ENCODE results near the gene PDPK1.
"Not testable (repeated sequence)": the region's sequence is repeated elsewhere in the genome, so short reads cannot be mapped to it uniquely, and the experiment has no call there.

Gene PDPK1

DNA sequence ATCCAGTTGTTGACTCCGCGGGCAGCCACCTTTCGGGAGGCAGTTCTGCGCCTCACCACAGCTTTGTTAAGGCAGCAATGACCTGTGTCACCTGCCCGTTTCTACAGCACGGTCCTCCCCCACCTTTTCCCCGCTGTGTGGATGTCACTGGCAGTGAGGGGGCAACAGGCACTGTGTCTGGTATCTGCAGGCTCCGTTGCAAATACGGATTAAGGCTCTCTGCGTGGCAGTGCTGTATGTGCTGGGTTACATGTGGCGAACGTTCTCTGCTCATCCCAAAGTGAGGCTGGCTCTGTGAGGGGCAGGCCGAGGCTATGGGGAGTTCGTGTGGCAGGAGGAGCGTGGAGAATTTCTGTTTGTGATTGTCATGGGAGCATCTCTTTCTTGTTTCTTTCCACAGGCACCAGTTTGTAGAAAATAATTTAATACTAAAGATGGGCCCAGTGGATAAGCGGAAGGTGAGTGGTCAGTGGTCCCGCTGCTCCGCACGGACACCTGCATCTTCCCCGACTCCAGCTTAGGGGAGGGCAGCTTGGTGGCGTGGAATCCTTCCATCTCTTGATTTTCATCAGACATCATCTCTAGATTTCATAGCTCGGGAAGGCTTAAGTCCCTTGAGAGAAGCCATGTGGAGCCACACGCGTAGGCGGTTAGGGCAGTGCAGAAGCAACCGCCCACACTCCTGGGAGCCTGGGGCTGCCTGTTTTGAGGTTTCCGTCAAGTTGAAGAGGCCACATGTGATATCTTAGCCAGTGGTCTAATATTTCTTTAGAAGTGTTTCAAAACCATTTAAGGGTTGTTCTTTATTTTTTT lies 57.8 kb downstream of the PDPK1 start:
- DNase-seq, result no peak

- DNase-seq, result no peak
These were observed 59.1 kb downstream of the PDPK1 start for GRCh38 chr16:2596747-2597559.

DNA sequence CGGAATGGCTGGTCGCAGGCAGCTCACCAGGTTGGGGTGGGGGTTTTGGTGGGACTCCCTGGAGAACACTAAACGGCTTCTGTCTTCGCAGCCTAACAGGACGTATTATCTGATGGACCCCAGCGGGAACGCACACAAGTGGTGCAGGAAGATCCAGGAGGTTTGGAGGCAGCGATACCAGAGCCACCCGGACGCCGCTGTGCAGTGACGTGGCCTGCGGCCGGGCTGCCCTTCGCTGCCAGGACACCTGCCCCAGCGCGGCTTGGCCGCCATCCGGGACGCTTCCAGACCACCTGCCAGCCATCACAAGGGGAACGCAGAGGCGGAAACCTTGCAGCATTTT lies 59.7 kb downstream of the PDPK1 start:
- DNase-seq, result no peak

DNA sequence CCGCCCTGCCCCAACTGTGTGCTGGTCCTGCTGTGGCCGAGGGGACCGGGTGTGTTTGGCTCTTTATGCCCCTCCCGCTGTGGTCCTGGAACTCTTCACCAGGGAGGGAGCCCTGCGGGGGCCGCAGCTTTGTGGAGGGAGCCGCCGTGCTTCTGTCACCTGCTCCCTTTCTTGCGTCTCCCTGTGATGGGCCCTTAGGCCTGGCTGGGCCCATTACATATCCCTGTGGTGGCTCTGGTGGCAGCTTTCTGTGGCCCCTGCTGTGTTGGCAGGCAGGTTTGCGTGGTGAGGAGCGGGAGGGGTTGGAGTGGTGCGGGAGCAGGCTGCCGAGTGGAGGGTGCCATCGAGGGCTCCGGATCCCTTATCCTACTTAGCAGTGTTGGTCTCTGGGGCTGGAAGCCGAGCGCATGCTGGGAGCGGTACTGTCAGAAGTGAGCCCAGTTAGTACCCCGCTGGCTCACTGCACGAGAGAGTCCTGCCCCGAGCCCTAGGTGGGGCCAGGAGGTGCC lies 60.4 kb downstream of the PDPK1 start:
- DNase-seq, result no peak

DNA sequence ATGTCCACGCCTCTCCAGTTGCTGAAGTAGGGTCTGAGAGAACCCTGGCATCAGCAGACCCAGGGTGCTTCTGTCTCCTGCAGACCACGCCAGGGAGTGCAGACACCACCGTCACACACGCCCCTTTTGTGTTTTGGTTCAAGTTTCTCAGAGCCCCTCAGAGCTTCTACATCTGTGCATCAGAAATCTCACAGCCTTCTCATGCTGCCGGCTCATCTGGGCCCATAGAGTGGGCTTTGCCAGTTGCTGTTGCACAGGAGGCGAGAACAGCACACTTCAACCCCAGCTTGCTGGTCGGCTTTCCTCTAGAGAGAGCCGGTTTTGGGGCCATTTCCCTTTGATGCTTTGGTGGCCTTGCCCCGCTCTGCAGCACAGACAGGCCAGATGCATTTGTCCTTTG lies 60.9 kb downstream of the PDPK1 start:
- no peak for DNase-seq

- not testable (repeated sequence) for DNase-seq
These were observed 61.3 kb downstream of the PDPK1 start for GRCh38 chr16:2599165-2599564.

- not testable (repeated sequence) for DNase-seq
These were observed 62.0 kb downstream of the PDPK1 start for GRCh38 chr16:2599785-2600184.

DNA sequence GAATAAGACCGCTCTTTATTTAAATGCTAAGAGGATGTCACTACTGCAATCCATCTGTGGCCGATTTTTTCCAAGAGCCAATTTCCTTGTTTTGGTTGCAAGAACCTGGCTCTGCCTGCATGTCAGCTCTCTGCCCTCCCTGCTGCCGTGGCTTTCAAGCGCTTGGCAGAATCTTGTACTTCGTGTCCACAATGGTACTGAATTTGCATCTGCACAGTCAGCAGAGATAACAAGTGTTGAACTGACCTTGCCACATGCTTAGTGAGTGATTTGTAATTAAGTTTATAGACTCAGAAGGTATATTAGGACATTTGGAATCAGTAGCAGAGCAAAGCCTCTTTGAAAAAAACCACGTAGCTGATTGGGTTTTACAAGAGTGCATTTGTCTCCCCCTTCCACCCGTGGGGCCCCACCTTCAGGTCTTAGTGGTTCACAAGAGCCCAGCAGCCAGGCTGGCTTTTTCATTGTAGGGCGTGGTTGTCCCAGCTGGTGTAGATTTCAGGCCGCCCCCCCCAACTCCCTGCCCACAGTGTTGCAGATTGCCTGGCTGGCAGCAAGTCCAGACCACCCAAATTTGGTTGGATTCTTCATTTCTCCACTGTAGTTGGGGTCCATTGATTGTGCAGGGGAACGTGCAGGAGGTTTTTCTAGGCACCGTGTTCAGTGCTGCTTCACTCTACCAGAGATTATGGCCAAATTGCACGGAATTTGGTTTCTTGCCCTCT lies 63.6 kb downstream of the PDPK1 start:
- not testable (repeated sequence) for DNase-seq

- not testable (repeated sequence) for DNase-seq
These were observed 64.4 kb downstream of the PDPK1 start for GRCh38 chr16:2602175-2602574.

DNA sequence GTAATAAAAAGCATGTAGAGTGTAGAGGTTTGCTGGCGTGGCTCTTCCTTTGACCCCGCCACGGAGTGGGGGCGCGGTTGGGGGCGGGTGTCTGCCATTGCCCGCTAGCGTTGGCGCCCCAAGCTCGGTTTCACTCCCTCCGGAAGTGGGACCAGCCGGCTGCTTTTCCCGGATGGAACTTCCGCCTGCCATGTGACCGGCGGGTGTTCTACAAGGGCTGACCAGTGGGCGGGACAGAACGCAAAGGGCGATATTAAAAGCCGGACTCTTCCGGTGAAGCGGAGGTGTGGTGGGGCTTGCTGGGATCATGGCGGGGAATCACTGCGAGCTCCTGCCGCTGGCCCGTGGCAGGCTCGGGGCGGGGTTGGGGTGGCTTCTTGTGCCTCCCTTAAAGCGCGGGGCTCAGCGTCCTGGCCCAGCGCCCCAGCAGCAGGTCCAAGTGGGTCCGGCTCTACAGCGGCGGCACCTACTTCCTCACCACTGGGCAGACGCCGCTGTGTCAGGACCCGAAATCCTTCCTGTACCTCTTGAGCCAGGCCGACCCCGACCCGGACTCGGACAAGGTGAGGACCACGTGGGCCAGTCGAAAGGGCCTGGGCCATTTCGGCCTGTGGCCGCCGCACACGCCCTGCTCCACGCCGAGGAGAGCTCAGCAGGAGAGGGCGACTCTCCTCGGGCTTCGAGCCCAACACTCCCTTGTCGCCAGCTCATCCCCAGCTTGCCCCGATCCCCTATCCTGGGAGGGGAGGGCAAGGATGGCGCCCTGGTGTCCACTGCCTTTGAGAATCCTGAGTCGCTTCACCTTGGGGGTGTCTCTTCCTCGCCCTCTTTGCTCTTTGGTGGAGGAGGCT lies 65.6 kb downstream of the PDPK1 start:
- peak; percentile 85 to 87 for DNase-seq

GRCh38 chr16:2604016-2604369 lies 66.2 kb downstream of the PDPK1 start:
- not testable (repeated sequence) for DNase-seq

DNA sequence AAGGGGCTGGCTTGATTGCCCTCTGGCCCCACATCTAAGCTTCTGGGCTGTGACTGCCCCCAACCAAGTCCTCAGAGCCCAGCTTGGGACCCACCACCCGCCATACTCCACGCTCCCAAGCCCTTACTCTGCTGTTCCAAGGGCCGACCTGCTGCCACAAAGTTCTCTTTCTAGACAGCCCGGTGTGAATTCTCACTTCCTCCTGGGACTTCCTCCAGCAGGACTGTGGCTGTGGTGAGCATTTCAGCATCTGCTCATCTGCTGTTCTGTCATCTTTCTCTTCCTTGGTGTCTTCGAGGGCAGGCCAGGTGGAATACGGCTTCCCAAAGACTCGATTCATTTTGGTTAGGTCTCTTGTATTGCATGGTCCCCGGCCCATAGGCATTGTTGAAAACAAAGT lies 69.0 kb downstream of the PDPK1 start:
- not testable (repeated sequence) for DNase-seq

DNA sequence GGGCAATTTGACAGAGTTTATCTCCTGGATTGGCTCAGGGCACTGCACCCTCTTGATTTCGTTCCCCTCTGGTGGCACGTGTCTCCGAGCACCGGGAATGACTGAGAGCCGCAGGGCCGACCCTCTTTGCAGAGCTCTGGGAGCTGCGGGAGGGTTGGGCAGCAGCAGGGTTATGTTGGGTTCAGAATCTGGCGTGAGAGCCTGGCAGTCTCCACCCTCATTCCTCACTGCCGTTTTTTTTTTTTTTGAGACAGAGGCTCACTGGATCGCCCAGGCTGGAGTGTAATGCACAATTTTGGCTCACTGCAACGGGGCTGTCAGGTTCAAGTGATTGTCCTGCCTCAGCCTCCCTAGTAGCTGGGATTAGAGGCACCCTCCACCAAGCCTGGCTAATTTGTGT lies 71.5 kb downstream of the PDPK1 start:
- not testable (repeated sequence) for DNase-seq

DNA sequence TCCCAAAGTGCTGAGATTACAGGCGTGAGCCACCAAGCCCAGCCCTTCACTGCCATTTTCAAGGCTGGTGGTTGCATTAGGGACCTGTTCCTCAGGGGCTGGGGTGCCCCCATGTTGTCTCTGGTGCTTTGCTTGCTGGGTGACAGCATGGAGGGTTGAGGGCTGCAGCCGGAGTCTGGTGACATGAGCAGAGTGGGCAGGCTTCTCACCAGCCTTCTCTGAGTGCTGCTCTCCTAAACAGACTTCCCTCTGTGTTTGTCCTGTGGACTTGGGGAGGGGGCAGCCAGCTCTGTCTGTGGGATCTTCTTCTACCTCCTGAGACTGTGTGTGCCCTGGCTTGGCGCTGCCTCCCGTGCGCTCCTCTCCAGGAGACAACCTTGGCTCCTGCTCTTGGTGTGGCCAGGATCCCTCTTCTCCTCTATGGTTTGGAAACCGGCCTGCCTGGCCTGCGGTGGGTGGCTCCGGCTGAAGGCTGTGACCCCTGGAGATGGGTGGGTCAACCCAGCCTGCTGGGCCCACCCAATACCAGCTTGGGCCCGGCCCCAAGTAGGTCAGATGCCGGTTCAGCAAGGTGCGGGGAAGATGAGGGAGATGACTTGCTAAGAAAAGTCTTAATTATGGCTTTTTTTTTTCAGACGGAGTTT lies 72.1 kb downstream of the PDPK1 start:
- no peak for DNase-seq

DNA sequence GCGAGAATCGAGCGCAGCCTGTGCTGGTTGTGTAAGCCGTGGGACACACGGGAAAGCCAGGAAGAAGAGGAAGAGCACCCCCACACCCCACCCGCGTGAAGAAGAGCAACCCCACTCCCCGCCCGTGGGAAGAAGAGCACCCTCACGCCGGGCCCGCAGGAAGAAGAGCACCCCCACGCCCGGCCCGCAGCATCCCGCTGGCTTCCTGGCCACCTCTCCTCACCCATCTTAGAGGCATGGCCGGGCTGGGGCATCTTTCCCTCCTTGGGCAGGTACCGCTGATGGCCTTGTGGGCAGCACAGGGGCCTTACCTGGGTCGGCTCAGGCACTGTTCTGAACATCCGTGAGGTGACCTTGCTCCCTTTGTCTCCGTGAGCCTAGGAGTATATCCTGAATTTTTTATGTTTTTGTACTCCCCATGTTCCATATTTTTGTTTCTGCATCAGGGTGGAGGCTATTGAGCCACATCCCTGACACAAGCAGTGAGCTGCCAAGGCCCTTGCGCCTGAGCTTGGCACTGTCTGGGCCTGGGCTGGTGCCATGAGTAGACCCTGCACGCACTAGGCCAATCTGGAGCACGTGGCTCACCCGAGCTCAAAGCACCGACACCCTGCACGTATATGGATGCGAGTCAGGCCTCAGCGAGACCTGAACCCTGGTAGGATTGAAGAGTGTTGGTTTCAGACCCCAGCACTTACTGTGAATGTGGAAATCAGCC lies 73.1 kb downstream of the PDPK1 start:
- no peak for DNase-seq

DNA sequence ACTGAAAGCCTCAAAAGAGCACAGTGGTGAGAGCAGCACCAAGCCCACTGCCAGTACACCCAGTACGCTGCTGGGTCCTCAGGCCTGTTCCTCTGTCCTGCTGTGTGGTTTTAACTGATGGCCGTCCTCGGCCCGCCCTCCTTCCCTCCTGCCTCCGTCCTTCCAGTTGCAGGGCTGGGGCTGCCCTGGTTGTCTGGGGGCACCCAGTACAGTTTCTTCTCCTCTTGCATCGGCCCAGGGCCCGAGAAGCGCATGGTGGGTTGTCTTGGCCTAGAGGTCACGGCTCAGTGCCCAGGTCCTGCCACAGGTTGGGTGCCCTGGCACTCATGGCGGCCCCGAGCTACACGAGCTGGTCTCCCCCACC lies 73.7 kb downstream of the PDPK1 start:
- DNase-seq, result no peak

DNA sequence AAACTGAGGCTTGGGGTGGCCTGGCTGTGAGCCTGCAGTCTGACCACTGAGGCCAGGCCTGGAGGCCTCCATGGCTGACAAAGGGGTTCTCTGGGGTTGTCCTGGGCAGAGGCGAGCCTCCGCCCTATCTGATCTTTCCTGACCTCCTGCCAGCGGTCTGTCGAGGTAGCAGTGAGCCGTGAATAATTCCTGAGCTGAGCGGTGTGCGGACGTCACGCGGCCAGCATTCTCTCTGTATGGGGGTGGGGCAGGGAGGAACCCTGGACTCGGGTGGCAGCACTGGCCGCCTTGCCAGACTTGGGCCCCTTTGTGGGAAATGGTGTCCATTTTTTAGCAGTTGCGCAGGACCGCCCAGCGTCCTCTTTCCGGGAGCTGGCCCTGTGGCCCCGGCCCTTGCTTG lies 74.1 kb downstream of the PDPK1 start:
- not testable (repeated sequence) for DNase-seq

DNA sequence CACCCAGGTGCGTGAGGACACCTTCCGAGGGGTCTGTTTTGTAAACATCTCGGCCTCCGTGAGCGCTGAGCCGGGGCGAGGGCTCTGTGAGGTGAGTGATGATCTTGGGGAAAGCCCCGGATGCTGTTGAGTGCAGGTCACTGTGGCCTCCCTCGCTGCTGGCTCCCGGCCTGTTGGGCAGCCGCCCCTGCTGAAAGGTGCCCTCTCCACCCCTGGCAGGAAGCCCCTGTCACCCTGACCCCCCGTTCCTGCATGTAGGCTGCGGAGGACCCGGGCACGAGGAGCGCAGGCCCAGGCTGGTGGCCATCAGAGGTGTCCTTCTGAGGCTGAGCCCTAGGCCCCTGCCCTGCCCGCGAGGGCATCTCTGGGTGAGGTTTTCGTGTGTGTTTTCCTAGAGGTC lies 75.4 kb downstream of the PDPK1 start:
- DNase-seq, result not testable (repeated sequence)

- DNase-seq, result no peak
These were observed 77.0 kb downstream of the PDPK1 start for GRCh38 chr16:2614761-2615191.

- not testable (repeated sequence) for DNase-seq
These were observed 81.1 kb downstream of the PDPK1 start for GRCh38 chr16:2618964-2619363.

DNA sequence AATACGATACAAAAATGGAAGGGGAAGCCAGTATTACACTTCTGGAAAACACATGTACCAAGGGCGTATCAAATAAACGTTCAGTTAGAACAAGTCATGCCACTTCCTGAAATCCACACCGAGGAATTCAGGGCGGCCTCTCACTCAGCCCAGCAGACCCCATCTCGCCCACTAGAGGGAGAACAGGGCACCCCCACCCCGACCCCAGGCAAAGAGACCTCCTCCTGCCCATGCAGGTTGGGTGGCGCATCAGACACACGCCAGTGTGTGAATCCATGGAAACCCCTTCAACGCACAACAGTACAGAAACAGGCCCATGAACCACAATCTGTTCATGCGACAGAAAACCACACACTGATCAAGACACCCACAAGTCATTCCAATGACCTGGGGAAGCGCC lies 81.8 kb downstream of the PDPK1 start:
- DNase-seq, result peak in 1 of 2 donors; percentile 20

Data from CD4-positive, alpha-beta T cell treated with Interleukin-1 beta for 1 hour (primary cell).